ENCODE data around the gene CNTN4. TPM values are rescaled to one million over a fixed set of nuclear protein-coding genes. Genes with fewer than 3 reads are reported as not detected.

CNTN4 gene
- total RNA-seq, 1 experiment from 2014 or later = not detected

DNA sequence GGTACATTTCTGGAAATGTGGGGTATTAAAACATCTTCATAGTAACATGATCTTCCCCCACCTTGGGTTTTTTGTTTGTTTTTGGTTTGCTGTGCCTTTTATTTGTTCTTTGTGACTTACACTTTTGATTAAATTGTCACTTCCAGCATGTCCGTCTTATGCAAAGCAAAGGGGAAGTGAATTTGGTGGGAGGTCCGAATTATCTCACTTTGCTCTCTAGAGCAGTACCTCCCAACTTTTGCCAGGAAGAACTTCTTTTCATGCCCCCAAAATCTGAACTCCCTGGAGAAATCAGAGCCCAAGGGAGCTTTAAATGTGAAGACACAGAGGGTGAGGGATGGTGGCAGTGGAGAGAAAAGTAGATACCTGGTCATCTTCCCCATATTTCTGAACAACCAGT is 838.4 kb downstream of the CNTN4 start:
- CTCF ChIA-PET = no interaction called here
- H3K27ac Mint-ChIP-seq = no peak overlapping the region
- H3K9me3 Mint-ChIP-seq = peaks cover 94% of the 10 kb centered on the region
- TF ChIP-seq, protein P1, sequence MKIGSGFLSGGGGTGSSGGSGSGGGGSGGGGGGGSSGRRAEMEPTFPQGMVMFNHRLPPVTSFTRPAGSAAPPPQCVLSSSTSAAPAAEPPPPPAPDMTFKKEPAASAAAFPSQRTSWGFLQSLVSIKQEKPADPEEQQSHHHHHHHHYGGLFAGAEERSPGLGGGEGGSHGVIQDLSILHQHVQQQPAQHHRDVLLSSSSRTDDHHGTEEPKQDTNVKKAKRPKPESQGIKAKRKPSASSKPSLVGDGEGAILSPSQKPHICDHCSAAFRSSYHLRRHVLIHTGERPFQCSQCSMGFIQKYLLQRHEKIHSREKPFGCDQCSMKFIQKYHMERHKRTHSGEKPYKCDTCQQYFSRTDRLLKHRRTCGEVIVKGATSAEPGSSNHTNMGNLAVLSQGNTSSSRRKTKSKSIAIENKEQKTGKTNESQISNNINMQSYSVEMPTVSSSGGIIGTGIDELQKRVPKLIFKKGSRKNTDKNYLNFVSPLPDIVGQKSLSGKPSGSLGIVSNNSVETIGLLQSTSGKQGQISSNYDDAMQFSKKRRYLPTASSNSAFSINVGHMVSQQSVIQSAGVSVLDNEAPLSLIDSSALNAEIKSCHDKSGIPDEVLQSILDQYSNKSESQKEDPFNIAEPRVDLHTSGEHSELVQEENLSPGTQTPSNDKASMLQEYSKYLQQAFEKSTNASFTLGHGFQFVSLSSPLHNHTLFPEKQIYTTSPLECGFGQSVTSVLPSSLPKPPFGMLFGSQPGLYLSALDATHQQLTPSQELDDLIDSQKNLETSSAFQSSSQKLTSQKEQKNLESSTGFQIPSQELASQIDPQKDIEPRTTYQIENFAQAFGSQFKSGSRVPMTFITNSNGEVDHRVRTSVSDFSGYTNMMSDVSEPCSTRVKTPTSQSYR (CRISPR knock-in tag; IDR thresholded peaks at IDR 0.05) = no peak
- TF ChIP-seq SP1 (CRISPR knock-in tag; conservative IDR thresholded peaks at IDR 0.05) (no peak), RELA (CRISPR knock-in tag; IDR thresholded peaks at IDR 0.05; ENCODE audit: borderline replicate concordance) (no peak), SOX15 (CRISPR knock-in tag; IDR thresholded peaks at IDR 0.05) (no peak), FOXK1 (CRISPR knock-in tag; IDR thresholded peaks at IDR 0.05) (no peak), NR2C2 (CRISPR knock-in tag; IDR thresholded peaks at IDR 0.05) (no peak), TEAD4 (CRISPR knock-in tag; IDR thresholded peaks at IDR 0.05) (no peak), CREB1 (CRISPR knock-in tag; IDR thresholded peaks at IDR 0.05) (no peak), NFE2L1 (CRISPR knock-in tag; IDR thresholded peaks at IDR 0.05) (no peak), ATF2 (CRISPR knock-in tag; IDR thresholded peaks at IDR 0.05; ENCODE audit: borderline replicate concordance, low read depth) (no peak), ZNF121 (CRISPR knock-in tag; IDR thresholded peaks at IDR 0.05) (no peak), MYBL2 (CRISPR knock-in tag; IDR thresholded peaks at IDR 0.05) (no peak), RORB (CRISPR knock-in tag; IDR thresholded peaks at IDR 0.05) (no peak)
- TF ChIP-seq, protein P2, sequence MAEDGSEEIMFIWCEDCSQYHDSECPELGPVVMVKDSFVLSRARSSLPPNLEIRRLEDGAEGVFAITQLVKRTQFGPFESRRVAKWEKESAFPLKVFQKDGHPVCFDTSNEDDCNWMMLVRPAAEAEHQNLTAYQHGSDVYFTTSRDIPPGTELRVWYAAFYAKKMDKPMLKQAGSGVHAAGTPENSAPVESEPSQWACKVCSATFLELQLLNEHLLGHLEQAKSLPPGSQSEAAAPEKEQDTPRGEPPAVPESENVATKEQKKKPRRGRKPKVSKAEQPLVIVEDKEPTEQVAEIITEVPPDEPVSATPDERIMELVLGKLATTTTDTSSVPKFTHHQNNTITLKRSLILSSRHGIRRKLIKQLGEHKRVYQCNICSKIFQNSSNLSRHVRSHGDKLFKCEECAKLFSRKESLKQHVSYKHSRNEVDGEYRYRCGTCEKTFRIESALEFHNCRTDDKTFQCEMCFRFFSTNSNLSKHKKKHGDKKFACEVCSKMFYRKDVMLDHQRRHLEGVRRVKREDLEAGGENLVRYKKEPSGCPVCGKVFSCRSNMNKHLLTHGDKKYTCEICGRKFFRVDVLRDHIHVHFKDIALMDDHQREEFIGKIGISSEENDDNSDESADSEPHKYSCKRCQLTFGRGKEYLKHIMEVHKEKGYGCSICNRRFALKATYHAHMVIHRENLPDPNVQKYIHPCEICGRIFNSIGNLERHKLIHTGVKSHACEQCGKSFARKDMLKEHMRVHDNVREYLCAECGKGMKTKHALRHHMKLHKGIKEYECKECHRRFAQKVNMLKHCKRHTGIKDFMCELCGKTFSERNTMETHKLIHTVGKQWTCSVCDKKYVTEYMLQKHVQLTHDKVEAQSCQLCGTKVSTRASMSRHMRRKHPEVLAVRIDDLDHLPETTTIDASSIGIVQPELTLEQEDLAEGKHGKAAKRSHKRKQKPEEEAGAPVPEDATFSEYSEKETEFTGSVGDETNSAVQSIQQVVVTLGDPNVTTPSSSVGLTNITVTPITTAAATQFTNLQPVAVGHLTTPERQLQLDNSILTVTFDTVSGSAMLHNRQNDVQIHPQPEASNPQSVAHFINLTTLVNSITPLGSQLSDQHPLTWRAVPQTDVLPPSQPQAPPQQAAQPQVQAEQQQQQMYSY (CRISPR knock-in tag; IDR thresholded peaks at IDR 0.05) = no peak
- TF ChIP-seq, protein P3, sequence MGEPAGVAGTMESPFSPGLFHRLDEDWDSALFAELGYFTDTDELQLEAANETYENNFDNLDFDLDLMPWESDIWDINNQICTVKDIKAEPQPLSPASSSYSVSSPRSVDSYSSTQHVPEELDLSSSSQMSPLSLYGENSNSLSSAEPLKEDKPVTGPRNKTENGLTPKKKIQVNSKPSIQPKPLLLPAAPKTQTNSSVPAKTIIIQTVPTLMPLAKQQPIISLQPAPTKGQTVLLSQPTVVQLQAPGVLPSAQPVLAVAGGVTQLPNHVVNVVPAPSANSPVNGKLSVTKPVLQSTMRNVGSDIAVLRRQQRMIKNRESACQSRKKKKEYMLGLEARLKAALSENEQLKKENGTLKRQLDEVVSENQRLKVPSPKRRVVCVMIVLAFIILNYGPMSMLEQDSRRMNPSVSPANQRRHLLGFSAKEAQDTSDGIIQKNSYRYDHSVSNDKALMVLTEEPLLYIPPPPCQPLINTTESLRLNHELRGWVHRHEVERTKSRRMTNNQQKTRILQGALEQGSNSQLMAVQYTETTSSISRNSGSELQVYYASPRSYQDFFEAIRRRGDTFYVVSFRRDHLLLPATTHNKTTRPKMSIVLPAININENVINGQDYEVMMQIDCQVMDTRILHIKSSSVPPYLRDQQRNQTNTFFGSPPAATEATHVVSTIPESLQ (CRISPR knock-in tag; IDR thresholded peaks at IDR 0.05) = no peak
- TF ChIP-seq, protein P4, sequence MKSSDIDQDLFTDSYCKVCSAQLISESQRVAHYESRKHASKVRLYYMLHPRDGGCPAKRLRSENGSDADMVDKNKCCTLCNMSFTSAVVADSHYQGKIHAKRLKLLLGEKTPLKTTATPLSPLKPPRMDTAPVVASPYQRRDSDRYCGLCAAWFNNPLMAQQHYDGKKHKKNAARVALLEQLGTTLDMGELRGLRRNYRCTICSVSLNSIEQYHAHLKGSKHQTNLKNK (CRISPR knock-in tag; IDR thresholded peaks at IDR 0.05) = no peak
- peaks cover 72% of the 10 kb centered on the region for H3K36me3 Mint-ChIP-seq
- POLR2A ChIA-PET = no interaction called here
- ATAC-seq (no peak), DNase-seq (ENCODE audit: low spot score) (no peak)
- H3K4me1 Mint-ChIP-seq = 0 out of 2 replicates have a peak, but pooled peaks cover 2% of the 10 kb centered on the region
- no peak overlapping the region for H3K4me3 Mint-ChIP-seq
- peaks cover 4% of the 10 kb centered on the region for H3K27me3 Mint-ChIP-seq (ENCODE audit: low read depth)

DNA sequence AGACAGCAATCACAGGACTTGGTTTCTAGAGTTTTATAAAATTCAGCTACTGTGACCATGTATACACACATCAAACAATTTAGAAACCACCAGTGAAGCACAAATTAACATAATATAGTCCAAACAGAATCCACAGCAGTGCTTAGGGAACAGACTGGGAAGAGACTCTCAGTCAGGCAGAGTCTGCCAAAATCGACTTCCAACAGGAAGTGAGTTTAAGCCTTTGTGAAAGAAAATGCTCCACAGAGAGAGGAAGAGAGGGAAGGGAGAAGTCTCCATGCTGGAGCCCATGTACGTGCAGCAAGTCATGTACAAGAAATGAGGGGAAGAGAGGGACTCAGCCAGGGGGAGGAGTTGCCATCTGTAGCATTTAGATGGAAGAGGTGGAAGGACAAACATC is 838.9 kb downstream of the CNTN4 start:
- H3K27ac Mint-ChIP-seq = no peak overlapping the region
- H3K4me3 Mint-ChIP-seq = no peak overlapping the region
- peaks cover 95% of the 10 kb centered on the region for H3K9me3 Mint-ChIP-seq
- H3K4me1 Mint-ChIP-seq = 0 out of 2 replicates have a peak, but pooled peaks cover 2% of the 10 kb centered on the region
- ChIA-PET POLR2A (no interaction called here), CTCF (no interaction called here)
- peaks cover 69% of the 10 kb centered on the region for H3K36me3 Mint-ChIP-seq
- peaks cover 2% of the 10 kb centered on the region for H3K27me3 Mint-ChIP-seq (ENCODE audit: low read depth)
- DNase-seq (ENCODE audit: low spot score) = no peak
- no peak for ATAC-seq
- TF ChIP-seq ZNF138 (CRISPR knock-in tag; conservative IDR thresholded peaks at IDR 0.05) (no peak), ZBTB21 (CRISPR knock-in tag; IDR thresholded peaks at IDR 0.05; ENCODE audit: borderline replicate concordance) (no peak), FOXP4 (CRISPR knock-in tag; IDR thresholded peaks at IDR 0.05) (no peak)
- TF ChIP-seq, protein P5, sequence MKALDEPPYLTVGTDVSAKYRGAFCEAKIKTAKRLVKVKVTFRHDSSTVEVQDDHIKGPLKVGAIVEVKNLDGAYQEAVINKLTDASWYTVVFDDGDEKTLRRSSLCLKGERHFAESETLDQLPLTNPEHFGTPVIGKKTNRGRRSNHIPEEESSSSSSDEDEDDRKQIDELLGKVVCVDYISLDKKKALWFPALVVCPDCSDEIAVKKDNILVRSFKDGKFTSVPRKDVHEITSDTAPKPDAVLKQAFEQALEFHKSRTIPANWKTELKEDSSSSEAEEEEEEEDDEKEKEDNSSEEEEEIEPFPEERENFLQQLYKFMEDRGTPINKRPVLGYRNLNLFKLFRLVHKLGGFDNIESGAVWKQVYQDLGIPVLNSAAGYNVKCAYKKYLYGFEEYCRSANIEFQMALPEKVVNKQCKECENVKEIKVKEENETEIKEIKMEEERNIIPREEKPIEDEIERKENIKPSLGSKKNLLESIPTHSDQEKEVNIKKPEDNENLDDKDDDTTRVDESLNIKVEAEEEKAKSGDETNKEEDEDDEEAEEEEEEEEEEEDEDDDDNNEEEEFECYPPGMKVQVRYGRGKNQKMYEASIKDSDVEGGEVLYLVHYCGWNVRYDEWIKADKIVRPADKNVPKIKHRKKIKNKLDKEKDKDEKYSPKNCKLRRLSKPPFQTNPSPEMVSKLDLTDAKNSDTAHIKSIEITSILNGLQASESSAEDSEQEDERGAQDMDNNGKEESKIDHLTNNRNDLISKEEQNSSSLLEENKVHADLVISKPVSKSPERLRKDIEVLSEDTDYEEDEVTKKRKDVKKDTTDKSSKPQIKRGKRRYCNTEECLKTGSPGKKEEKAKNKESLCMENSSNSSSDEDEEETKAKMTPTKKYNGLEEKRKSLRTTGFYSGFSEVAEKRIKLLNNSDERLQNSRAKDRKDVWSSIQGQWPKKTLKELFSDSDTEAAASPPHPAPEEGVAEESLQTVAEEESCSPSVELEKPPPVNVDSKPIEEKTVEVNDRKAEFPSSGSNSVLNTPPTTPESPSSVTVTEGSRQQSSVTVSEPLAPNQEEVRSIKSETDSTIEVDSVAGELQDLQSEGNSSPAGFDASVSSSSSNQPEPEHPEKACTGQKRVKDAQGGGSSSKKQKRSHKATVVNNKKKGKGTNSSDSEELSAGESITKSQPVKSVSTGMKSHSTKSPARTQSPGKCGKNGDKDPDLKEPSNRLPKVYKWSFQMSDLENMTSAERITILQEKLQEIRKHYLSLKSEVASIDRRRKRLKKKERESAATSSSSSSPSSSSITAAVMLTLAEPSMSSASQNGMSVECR (CRISPR knock-in tag; IDR thresholded peaks at IDR 0.05; ENCODE audit: borderline replicate concordance) = no peak
